CD4-positive, CD25-positive, alpha-beta regulatory T cell (primary cell): ENCODE data around the gene GATA6. TPM values are rescaled to one million over a fixed set of nuclear protein-coding genes. Genes with fewer than 3 reads are reported as not detected.
A peak's percentile ranks its signal among the peaks of the same experiment; 100 is the strongest.

Source experiments
- ATAC-seq, 2 donors: fragments of 150-1000 bp; cut with Tn5 transposase; one replicate each; pipeline ENCODE4 v1.10.0; 2021; ENCODE audit warnings: low read depth in 2 of 2, moderate number of reproducible peaks in 2 of 2, moderate library complexity in 1 of 2
- DNase-seq, 3 donors: peaks; one replicate each; pipeline versions ENCODE4 v3.0.0 to v3.0.0-alpha.2; 2012 to 2022; ENCODE audit warnings: mixed read lengths in 1 of 3
- H3K27ac ChIP-seq: one replicate; pipeline ENCODE4 v1.7.0; 2013; ENCODE audit warnings: mild to moderate bottlenecking, low read length; ENCODE audit not compliant: insufficient read depth, poor library complexity, severe bottlenecking
- H3K27me3 ChIP-seq: one replicate; pipeline ENCODE4 v1.7.0; 2013; ENCODE audit warnings: low read length; ENCODE audit not compliant: control insufficient read depth, insufficient read depth
- H3K36me3 ChIP-seq: one replicate; pipeline ENCODE4 v1.7.0; 2013; ENCODE audit warnings: mild to moderate bottlenecking, low read length, moderate library complexity; ENCODE audit not compliant: control insufficient read depth, insufficient read depth
- H3K4me1 ChIP-seq: 2 replicates; pipeline ENCODE4 v1.7.0; 2013; ENCODE audit warnings: mild to moderate bottlenecking, low read length; ENCODE audit not compliant: insufficient read depth, control insufficient read depth, poor library complexity, severe bottlenecking
- H3K4me3 ChIP-seq: one replicate; pipeline ENCODE4 v1.7.0; 2013; ENCODE audit warnings: low read depth, mild to moderate bottlenecking, low read length, moderate library complexity
- H3K9me3 ChIP-seq, 2 experiments: 1 replicate in 1 of 2; 2 replicates in 1 of 2; pipeline ENCODE4 v1.7.0; 2013; ENCODE audit warnings: low read length in 2 of 2, mild to moderate bottlenecking in 1 of 2, moderate library complexity in 1 of 2; ENCODE audit not compliant: control insufficient read depth in 2 of 2
- H3K27ac Mint-ChIP-seq, 3 donors: one replicate each; pipeline ENCODE4 v1.8.0; 2020 to 2022; ENCODE audit warnings: mild to moderate bottlenecking in 3 of 3, mixed read lengths in 3 of 3, moderate library complexity in 2 of 3
- H3K27me3 Mint-ChIP-seq: one replicate; pipeline ENCODE4 v1.8.0; 2022; ENCODE audit warnings: mild to moderate bottlenecking, mixed read lengths
- H3K36me3 Mint-ChIP-seq: one replicate; pipeline ENCODE4 v1.8.0; 2020; ENCODE audit warnings: mixed read lengths
- H3K4me1 Mint-ChIP-seq, 4 donors: one replicate each; pipeline ENCODE4 v1.8.0; 2020 to 2022; ENCODE audit warnings: mixed read lengths in 4 of 4, mild to moderate bottlenecking in 1 of 4
- H3K4me3 Mint-ChIP-seq, 4 donors: one replicate each; pipeline ENCODE4 v1.8.0; 2020 to 2022; ENCODE audit warnings: mild to moderate bottlenecking in 4 of 4, mixed read lengths in 4 of 4, moderate library complexity in 3 of 4
- H3K9me3 Mint-ChIP-seq, 7 donors: one replicate each; pipeline ENCODE4 v1.8.0; 2020 to 2022; ENCODE audit warnings: mixed read lengths in 7 of 7, mild to moderate bottlenecking in 3 of 7, moderate library complexity in 2 of 7
- polyA plus RNA-seq, 4 donors: library from polyadenylated mRNA; unstranded; fragments of 300-500 nt; fragmentation: Illumina TruSeq; gene quantifications; one replicate each; pipeline ENCODE4 v1.2.3, GENCODE V29; 2021
- total RNA-seq: library from RNA; stranded (reverse); gene quantifications from one replicate; pipeline ENCODE4 v1.2.3, GENCODE V29; 2022

GATA6 gene
- 0.10 TPM for total RNA-seq
- not detected for polyA plus RNA-seq

- Histone ChIP-seq H3K27ac (no peak within 1 kb of the TSS), H3K27me3 (peaks cover 12% of the 10 kb centered on the region), H3K9me3 (no peaks in the 10 kb centered on the region), H3K4me3 (no peak within 1 kb of the TSS), H3K4me1 (peaks cover 23% of the 10 kb centered on the region), H3K36me3 (no peaks in the 10 kb centered on the region)
- H3K4me3 Mint-ChIP-seq: peak within 1 kb of the TSS; percentile 60 to 87 (median 78)
- H3K36me3 Mint-ChIP-seq: no peaks in the 10 kb centered on the region
- H3K4me1 Mint-ChIP-seq: peaks cover 0 to 27% (median 12%) of the 10 kb centered on the region in 4 donors
- peak within 1 kb of the TSS in 1 of 3 donors; percentile 52 for H3K27ac Mint-ChIP-seq
- DNase-seq (peak in 1 of 3 donors; percentile 23), ATAC-seq (no peak)
- H3K27me3 Mint-ChIP-seq: peaks cover 77% of the 10 kb centered on the region
- H3K9me3 Mint-ChIP-seq: peaks cover 0 to 2% (median 0%) of the 10 kb centered on the region in 7 donors
Measured at GRCh38 chr18:22169011-22169888, at the start of gene GATA6. Gene GATA6, plus strand, starts transcription at chr18:22169589. Its CDS starts 1,556 bp downstream, at chr18:22171145.

DNA sequence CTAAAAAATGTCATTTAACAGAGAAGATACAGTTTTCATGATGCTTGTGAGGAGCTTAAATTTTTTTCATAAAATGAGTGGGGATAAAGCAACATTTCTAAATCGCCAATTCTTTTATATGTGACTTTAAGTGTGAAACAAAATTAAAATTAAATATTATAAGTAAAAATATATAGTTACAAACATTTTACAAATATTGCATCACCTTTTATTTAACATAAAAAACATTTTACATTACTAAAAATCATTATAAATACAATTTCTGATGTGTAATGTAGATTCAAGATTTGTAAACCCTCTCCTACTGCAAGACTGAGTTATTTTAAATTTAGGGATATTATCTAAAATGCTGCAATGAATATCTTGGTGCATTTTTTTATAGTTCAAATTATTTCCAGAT lies 44.4 kb upstream of the GATA6 start:
- peaks cover 0 to 2% (median 0%) of the 10 kb centered on the region in 7 donors for H3K9me3 Mint-ChIP-seq
- Histone ChIP-seq H3K4me1 (no peaks in the 10 kb centered on the region), H3K27me3 (no peaks in the 10 kb centered on the region), H3K9me3 (no peaks in the 10 kb centered on the region), H3K36me3 (no peaks in the 10 kb centered on the region), H3K27ac (no peak overlapping the region), H3K4me3 (no peak overlapping the region)
- peak overlapping the region in 1 of 3 donors; percentile 26 for H3K27ac Mint-ChIP-seq
- no peak overlapping the region for H3K4me3 Mint-ChIP-seq
- no peaks in the 10 kb centered on the region for H3K4me1 Mint-ChIP-seq
- H3K36me3 Mint-ChIP-seq: no peaks in the 10 kb centered on the region
- no peaks in the 10 kb centered on the region for H3K27me3 Mint-ChIP-seq
- no peak for DNase-seq
- no peak for ATAC-seq

DNA sequence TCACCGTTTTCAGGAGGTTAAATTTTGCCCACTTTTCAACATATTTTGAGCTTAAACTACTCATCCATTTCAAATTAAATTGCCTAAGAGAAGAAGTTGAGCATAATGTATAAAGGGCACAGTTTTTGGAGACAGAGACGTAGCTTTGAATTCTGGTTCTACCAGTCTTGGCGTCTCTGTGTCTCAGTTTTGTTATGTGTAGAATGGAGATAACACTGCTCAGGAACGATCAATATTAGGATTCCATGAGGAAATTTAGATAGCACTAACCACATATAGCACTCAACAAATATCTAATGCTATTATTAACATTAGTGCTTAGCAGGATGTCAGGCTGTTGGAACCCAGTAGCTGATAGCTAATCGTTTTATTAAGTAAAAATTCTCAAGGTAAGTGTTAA lies 40.4 kb upstream of the GATA6 start:
- H3K4me3 ChIP-seq: no peak overlapping the region
- no peaks in the 10 kb centered on the region for H3K36me3 Mint-ChIP-seq
- H3K9me3 Mint-ChIP-seq: no peaks in the 10 kb centered on the region
- no peak overlapping the region for H3K27ac Mint-ChIP-seq
- H3K9me3 ChIP-seq: no peaks in the 10 kb centered on the region
- H3K27me3 Mint-ChIP-seq: no peaks in the 10 kb centered on the region
- no peaks in the 10 kb centered on the region for H3K36me3 ChIP-seq
- no peaks in the 10 kb centered on the region for H3K4me1 ChIP-seq
- H3K4me1 Mint-ChIP-seq: no peaks in the 10 kb centered on the region
- no peak for DNase-seq
- no peak overlapping the region for H3K4me3 Mint-ChIP-seq
- H3K27me3 ChIP-seq: no peaks in the 10 kb centered on the region
- no peak overlapping the region for H3K27ac ChIP-seq
- no peak for ATAC-seq

DNA sequence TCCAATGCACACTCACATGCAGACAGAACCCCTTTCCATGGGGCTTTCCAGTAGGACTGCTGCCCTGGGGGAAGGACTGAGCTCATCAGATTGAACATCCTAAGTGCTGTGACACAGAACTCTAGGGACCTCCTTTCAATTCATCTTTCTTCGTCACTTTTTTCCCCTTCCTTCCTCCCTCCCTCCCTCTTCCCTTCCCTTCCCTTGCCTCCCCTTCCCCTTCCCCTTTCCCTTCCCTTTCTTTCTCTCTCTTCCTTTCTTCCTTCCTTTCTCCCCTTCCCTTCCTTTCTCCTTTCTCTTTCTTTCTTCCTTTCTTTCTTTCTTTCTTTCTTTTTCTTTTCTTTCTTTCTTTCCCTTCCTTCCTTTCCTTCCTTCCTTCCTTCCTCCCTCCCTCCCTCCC lies 39.6 kb upstream of the GATA6 start:
- H3K4me3 ChIP-seq: no peak overlapping the region
- H3K4me3 Mint-ChIP-seq: no peak overlapping the region
- H3K27me3 ChIP-seq: no peaks in the 10 kb centered on the region
- DNase-seq (no peak), ATAC-seq (no peak)
- no peak overlapping the region for H3K27ac ChIP-seq
- H3K36me3 ChIP-seq: no peaks in the 10 kb centered on the region
- no peaks in the 10 kb centered on the region for H3K27me3 Mint-ChIP-seq
- H3K27ac Mint-ChIP-seq: no peak overlapping the region
- no peaks in the 10 kb centered on the region for H3K4me1 Mint-ChIP-seq
- H3K4me1 ChIP-seq: no peaks in the 10 kb centered on the region
- no peaks in the 10 kb centered on the region for H3K9me3 Mint-ChIP-seq
- H3K36me3 Mint-ChIP-seq: no peaks in the 10 kb centered on the region
- H3K9me3 ChIP-seq: no peaks in the 10 kb centered on the region

- no peak overlapping the region for H3K4me3 Mint-ChIP-seq
- H3K27me3 Mint-ChIP-seq: no peaks in the 10 kb centered on the region
- Histone ChIP-seq H3K9me3 (no peaks in the 10 kb centered on the region), H3K27ac (no peak overlapping the region), H3K27me3 (no peaks in the 10 kb centered on the region), H3K36me3 (no peaks in the 10 kb centered on the region), H3K4me3 (no peak overlapping the region), H3K4me1 (no peaks in the 10 kb centered on the region)
- peaks cover 0 to 3% (median 0%) of the 10 kb centered on the region in 7 donors for H3K9me3 Mint-ChIP-seq
- ATAC-seq: no peak
- no peaks in the 10 kb centered on the region for H3K36me3 Mint-ChIP-seq
- no peak overlapping the region for H3K27ac Mint-ChIP-seq
- no peak for DNase-seq
- no peaks in the 10 kb centered on the region for H3K4me1 Mint-ChIP-seq
Measured at GRCh38 chr18:22132258-22132657, 37.1 kb upstream of the GATA6 start.

DNA sequence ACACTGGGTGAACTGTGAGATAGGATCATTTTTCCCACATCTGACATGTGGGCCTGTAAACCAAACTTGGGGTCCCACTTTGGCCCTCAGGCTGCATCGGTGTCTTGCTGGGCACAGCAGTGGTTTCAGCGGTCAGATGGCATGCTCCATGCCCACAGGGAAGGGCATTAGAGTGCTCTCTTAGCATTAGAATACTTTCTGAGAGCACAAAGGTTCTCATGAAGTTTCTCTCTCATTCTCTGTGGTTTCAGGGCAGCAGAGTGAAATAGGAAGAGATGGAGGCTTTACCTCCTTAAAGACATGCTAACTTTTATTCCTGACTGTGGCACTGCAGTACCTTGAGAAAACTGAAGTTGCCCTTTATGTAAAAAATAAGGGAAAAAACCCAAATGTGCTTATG lies 36.6 kb upstream of the GATA6 start:
- no peak overlapping the region for H3K4me3 ChIP-seq
- H3K36me3 ChIP-seq: no peaks in the 10 kb centered on the region
- no peak overlapping the region for H3K27ac ChIP-seq
- no peak overlapping the region for H3K4me3 Mint-ChIP-seq
- peaks cover 0 to 3% (median 0%) of the 10 kb centered on the region in 7 donors for H3K9me3 Mint-ChIP-seq
- no peak overlapping the region for H3K27ac Mint-ChIP-seq
- no peaks in the 10 kb centered on the region for H3K4me1 Mint-ChIP-seq
- ATAC-seq (no peak), DNase-seq (no peak)
- H3K9me3 ChIP-seq: no peaks in the 10 kb centered on the region
- H3K4me1 ChIP-seq: no peaks in the 10 kb centered on the region
- no peaks in the 10 kb centered on the region for H3K27me3 ChIP-seq
- no peaks in the 10 kb centered on the region for H3K36me3 Mint-ChIP-seq
- H3K27me3 Mint-ChIP-seq: no peaks in the 10 kb centered on the region

DNA sequence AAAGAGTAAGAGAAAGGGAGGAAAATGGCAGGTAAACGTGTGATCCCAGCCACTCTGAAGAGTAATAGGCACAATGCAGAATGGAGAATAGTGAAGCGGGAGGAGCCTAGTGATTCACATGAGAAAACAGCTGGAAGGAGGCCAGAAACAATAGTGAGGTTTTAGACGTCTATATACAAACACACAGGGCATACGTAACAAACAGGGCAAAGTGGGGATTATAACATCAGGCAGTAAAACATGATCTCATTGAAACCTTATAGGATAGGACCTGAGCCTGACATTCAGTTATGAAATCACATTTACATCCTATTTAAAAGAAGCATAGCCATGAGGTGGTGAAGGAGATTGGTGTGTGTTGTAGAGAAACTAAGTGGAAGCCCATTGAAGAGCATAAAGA lies 33.0 kb upstream of the GATA6 start:
- H3K36me3 ChIP-seq: no peaks in the 10 kb centered on the region
- no peak for ATAC-seq
- no peak for DNase-seq
- H3K4me1 Mint-ChIP-seq: no peaks in the 10 kb centered on the region
- no peaks in the 10 kb centered on the region for H3K4me1 ChIP-seq
- H3K27ac Mint-ChIP-seq: no peak overlapping the region
- H3K4me3 ChIP-seq: no peak overlapping the region
- H3K36me3 Mint-ChIP-seq: no peaks in the 10 kb centered on the region
- H3K4me3 Mint-ChIP-seq: no peak overlapping the region
- no peaks in the 10 kb centered on the region for H3K9me3 ChIP-seq
- H3K27ac ChIP-seq: no peak overlapping the region
- no peaks in the 10 kb centered on the region for H3K27me3 ChIP-seq
- peaks cover 0 to 4% (median 0%) of the 10 kb centered on the region in 7 donors for H3K9me3 Mint-ChIP-seq
- H3K27me3 Mint-ChIP-seq: no peaks in the 10 kb centered on the region

- H3K27ac Mint-ChIP-seq: no peak overlapping the region
- Histone ChIP-seq H3K9me3 (no peaks in the 10 kb centered on the region), H3K4me3 (no peak overlapping the region), H3K4me1 (no peaks in the 10 kb centered on the region), H3K27me3 (no peaks in the 10 kb centered on the region), H3K36me3 (no peaks in the 10 kb centered on the region), H3K27ac (no peak overlapping the region)
- H3K9me3 Mint-ChIP-seq: peaks cover 0 to 4% (median 0%) of the 10 kb centered on the region in 7 donors
- no peaks in the 10 kb centered on the region for H3K36me3 Mint-ChIP-seq
- no peaks in the 10 kb centered on the region for H3K4me1 Mint-ChIP-seq
- DNase-seq (no peak), ATAC-seq (no peak)
- no peaks in the 10 kb centered on the region for H3K27me3 Mint-ChIP-seq
- H3K4me3 Mint-ChIP-seq: no peak overlapping the region
Measured at GRCh38 chr18:22141211-22141610, 28.2 kb upstream of the GATA6 start.
